WTC11 (cell line): ENCODE results near the gene NFIC. TPM values are rescaled to one million over a fixed set of nuclear protein-coding genes. Genes with fewer than 3 reads are reported as not detected.

ENCODE experiments used
- ATAC-seq: fragments of 200-7000 bp; cut with Tn5 transposase; 2 replicates; pipeline ENCODE4 v1.10.0; 2021; ENCODE audit warnings: mild to moderate bottlenecking, moderate library complexity
- CTCF ChIA-PET: fragments of 300-600 bp; sonication (Branson Sonifier 250); formaldehyde crosslinking; loops from one replicate; lab custom pipeline; 2021; ENCODE audit warnings: antibody characterized with exemption; lab: Charles Lee
- POLR2A ChIA-PET: fragments of 350-600 bp; sonication (Branson Sonifier 250); formaldehyde crosslinking; loops from one replicate; lab custom pipeline; 2021; ENCODE audit warnings: antibody characterized with exemption; lab: Charles Lee
- DNase-seq: peaks from one replicate; pipeline ENCODE4 v3.0.0; 2021; ENCODE audit warnings: low spot score
- H3K27ac Mint-ChIP-seq: 2 replicates; pipeline ENCODE4 v1.8.0; 2021; ENCODE audit warnings: mixed read lengths
- H3K27me3 Mint-ChIP-seq: 2 replicates; pipeline ENCODE4 v1.8.0; 2021; ENCODE audit warnings: low read depth, mild to moderate bottlenecking, moderate library complexity, mixed read lengths
- H3K36me3 Mint-ChIP-seq: 2 replicates; pipeline ENCODE4 v1.8.0; 2021; ENCODE audit warnings: mixed read lengths
- H3K4me1 Mint-ChIP-seq: 2 replicates; pipeline ENCODE4 v1.8.0; 2022; ENCODE audit warnings: mixed read lengths
- H3K4me3 Mint-ChIP-seq: 2 replicates; pipeline ENCODE4 v1.8.0; 2021; ENCODE audit warnings: mild to moderate bottlenecking, moderate library complexity, mixed read lengths
- H3K9me3 Mint-ChIP-seq: 2 replicates; pipeline ENCODE4 v1.8.0; 2021; ENCODE audit warnings: mixed read lengths
- CREM ChIP-seq: sonication (generic); formaldehyde crosslinking; IDR thresholded peaks from 2 replicates; pipeline ENCODE4 v1.8.1; 2022; ENCODE audit warnings: mild to moderate bottlenecking, missing genetic modification reagents, moderate library complexity
- ELF4 ChIP-seq: sonication (generic); formaldehyde crosslinking; IDR thresholded peaks from 2 replicates; pipeline ENCODE4 v1.8.1; 2022; ENCODE audit warnings: low read depth, mild to moderate bottlenecking, moderate library complexity, missing genetic modification reagents
- ETV6 ChIP-seq: sonication (generic); formaldehyde crosslinking; IDR thresholded peaks from 2 replicates; pipeline ENCODE4 v1.8.1; 2022; ENCODE audit warnings: mild to moderate bottlenecking, missing genetic modification reagents
- FOXP1 ChIP-seq: sonication (generic); formaldehyde crosslinking; IDR thresholded peaks from 2 replicates; pipeline ENCODE4 v1.8.0; 2022; ENCODE audit warnings: missing genetic modification reagents, mild to moderate bottlenecking, moderate library complexity, borderline replicate concordance
- GABPB1 ChIP-seq: sonication (generic); formaldehyde crosslinking; IDR thresholded peaks from 2 replicates; pipeline ENCODE4 v1.8.1; 2023; ENCODE audit warnings: mild to moderate bottlenecking, missing genetic modification reagents
- HMGXB4 ChIP-seq: sonication (generic); formaldehyde crosslinking; IDR thresholded peaks from 2 replicates; pipeline ENCODE4 v1.8.1; 2023; ENCODE audit warnings: mild to moderate bottlenecking, moderate library complexity, missing genetic modification reagents
- MXD4 ChIP-seq: fragments of 250-450 bp; sonication (Bioruptor Pico); IDR thresholded peaks from 2 replicates; pipeline ENCODE4 v1.8.0; 2021; ENCODE audit warnings: mild to moderate bottlenecking, moderate library complexity, borderline replicate concordance
- MYBL2 ChIP-seq: sonication (generic); formaldehyde crosslinking; IDR thresholded peaks from 2 replicates; pipeline ENCODE4 v1.8.1; 2023; ENCODE audit warnings: mild to moderate bottlenecking, moderate library complexity, missing genetic modification reagents
- NFYB ChIP-seq: sonication (generic); formaldehyde crosslinking; conservative IDR thresholded peaks from 2 replicates; pipeline ENCODE4 v1.8.0; 2022; ENCODE audit warnings: low read depth, missing genetic modification reagents
- NR2C2 ChIP-seq: sonication (generic); formaldehyde crosslinking; IDR thresholded peaks from 2 replicates; pipeline ENCODE4 v1.8.0; 2022; ENCODE audit warnings: mild to moderate bottlenecking, missing genetic modification reagents
- NR3C1 ChIP-seq: sonication (generic); formaldehyde crosslinking; conservative IDR thresholded peaks from 2 replicates; pipeline ENCODE4 v1.8.1; 2023; ENCODE audit warnings: low read depth, mild to moderate bottlenecking, missing genetic modification reagents
- PRRX2 ChIP-seq: fragments of 250-450 bp; sonication (Bioruptor Pico); IDR thresholded peaks from 2 replicates; pipeline ENCODE4 v1.8.0; 2021; ENCODE audit warnings: mild to moderate bottlenecking
- RELA ChIP-seq: sonication (generic); formaldehyde crosslinking; IDR thresholded peaks from 2 replicates; pipeline ENCODE4 v1.8.1; 2022; ENCODE audit warnings: missing genetic modification reagents, mild to moderate bottlenecking, borderline replicate concordance
- TCF7 ChIP-seq: sonication (generic); formaldehyde crosslinking; IDR thresholded peaks from 2 replicates; pipeline ENCODE4 v1.8.0; 2022; ENCODE audit warnings: mild to moderate bottlenecking, low read depth, missing genetic modification reagents, moderate library complexity
- USF1 ChIP-seq: sonication (generic); formaldehyde crosslinking; IDR thresholded peaks from 2 replicates; pipeline ENCODE4 v1.8.0; 2022; ENCODE audit warnings: mild to moderate bottlenecking, missing genetic modification reagents
- ZBTB43 ChIP-seq: sonication (generic); formaldehyde crosslinking; IDR thresholded peaks from 2 replicates; pipeline ENCODE4 v1.8.1; 2023; ENCODE audit warnings: mild to moderate bottlenecking, missing genetic modification reagents
- ZNF263 ChIP-seq: sonication (generic); formaldehyde crosslinking; IDR thresholded peaks from 2 replicates; pipeline ENCODE4 v1.8.1; 2022; ENCODE audit warnings: low read depth, mild to moderate bottlenecking, moderate library complexity, missing genetic modification reagents
- ZNF671 ChIP-seq: fragments of 250-450 bp; sonication (Bioruptor Pico); IDR thresholded peaks from 2 replicates; pipeline ENCODE4 v1.8.0; 2021; ENCODE audit warnings: mild to moderate bottlenecking
- total RNA-seq: library from RNA; stranded (reverse); gene quantifications from 3 replicates; pipeline ENCODE4 v1.2.3, GENCODE V29; 2021
- TF ChIP-seq, protein P1 (sequence below): fragments of 250-450 bp; sonication (Bioruptor Pico); conservative IDR thresholded peaks from 2 replicates; pipeline ENCODE4 v1.9.0; 2021; ENCODE audit warnings: mild to moderate bottlenecking
- TF ChIP-seq, protein P2 (sequence below): sonication (generic); formaldehyde crosslinking; conservative IDR thresholded peaks from 2 replicates; pipeline ENCODE4 v1.8.1; 2022; ENCODE audit warnings: mild to moderate bottlenecking, missing genetic modification reagents
- TF ChIP-seq, protein P3 (sequence below): sonication (generic); formaldehyde crosslinking; IDR thresholded peaks from 2 replicates; pipeline ENCODE4 v1.8.0; 2022; ENCODE audit warnings: mild to moderate bottlenecking, missing genetic modification reagents
- TF ChIP-seq, protein P4 (sequence below): sonication (generic); formaldehyde crosslinking; IDR thresholded peaks from 2 replicates; pipeline ENCODE4 v1.8.0; 2023; ENCODE audit warnings: mild to moderate bottlenecking, missing genetic modification reagents
- TF ChIP-seq, protein P5 (sequence below): sonication (generic); formaldehyde crosslinking; IDR thresholded peaks from 2 replicates; pipeline ENCODE4 v1.8.1; 2023; ENCODE audit warnings: mild to moderate bottlenecking, missing genetic modification reagents, moderate library complexity

The NFIC gene
- total RNA-seq, 1 experiment from 2014 or later: 3.5 TPM

DNA sequence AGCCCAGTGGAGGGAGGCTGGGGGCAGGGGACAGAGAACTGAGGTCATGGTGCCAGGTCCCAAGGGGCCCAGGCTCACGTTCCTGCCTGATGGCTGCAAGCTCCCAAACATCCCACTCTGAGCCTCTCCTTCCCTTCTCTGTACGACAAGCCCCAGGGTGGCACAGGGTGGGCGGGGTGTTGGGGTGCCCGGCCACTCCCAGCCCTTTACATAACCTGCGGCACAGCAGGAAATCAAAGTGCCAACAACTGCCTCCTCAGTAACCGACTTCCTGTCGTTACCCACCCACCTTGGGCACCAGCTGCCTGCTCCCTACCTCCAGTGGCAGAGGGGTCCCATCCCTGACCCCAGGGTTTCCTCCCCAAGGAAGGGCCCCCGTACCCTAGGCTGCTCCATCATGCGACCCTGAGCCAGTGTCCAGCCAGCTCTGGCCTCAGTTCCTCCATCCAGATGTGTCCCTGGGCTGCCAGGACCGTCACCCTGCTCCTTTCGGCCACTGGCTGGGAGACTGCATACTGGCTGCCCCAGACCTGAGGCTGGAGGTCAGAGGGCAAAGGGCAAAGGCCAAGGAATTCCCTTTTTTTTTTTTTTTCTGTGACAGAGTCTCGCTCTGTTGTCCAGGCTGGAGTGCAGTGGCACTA lies 27.7 kb upstream of the NFIC start:
- ChIA-PET POLR2A (interaction anchor here (0.7 kb wide), 1 partner anchor 132 kb away, joined by 3 read pairs; no protein-coding TSS in a partner anchor), CTCF (interaction anchor here (3.8 to 4.9 kb wide), 2 partner anchors 91 to 146 kb away, joined by 18 to 21 read pairs; no protein-coding TSS in a partner anchor)
- DNase-seq: no peak
- H3K4me1 Mint-ChIP-seq: no peaks in the 10 kb centered on the region
- no peaks in the 10 kb centered on the region for H3K36me3 Mint-ChIP-seq
- peaks cover 17% of the 10 kb centered on the region for H3K27me3 Mint-ChIP-seq
- no peak for ATAC-seq
- H3K9me3 Mint-ChIP-seq: no peaks in the 10 kb centered on the region
- TF ChIP-seq HMGXB4 (CRISPR knock-in tag) (no peak), NR2C2 (CRISPR knock-in tag) (no peak), MYBL2 (no peak), ELF4 (CRISPR knock-in tag) (no peak), ETV6 (CRISPR knock-in tag) (no peak), FOXP1 (CRISPR knock-in tag) (no peak), PRRX2 (CRISPR knock-in tag) (no peak), MXD4 (no peak), NR3C1 (CRISPR knock-in tag) (no peak), GABPB1 (CRISPR knock-in tag) (no peak), CREM (no peak), ZBTB43 (CRISPR knock-in tag) (no peak), RELA (CRISPR knock-in tag) (no peak)
- TF ChIP-seq, protein P1, sequence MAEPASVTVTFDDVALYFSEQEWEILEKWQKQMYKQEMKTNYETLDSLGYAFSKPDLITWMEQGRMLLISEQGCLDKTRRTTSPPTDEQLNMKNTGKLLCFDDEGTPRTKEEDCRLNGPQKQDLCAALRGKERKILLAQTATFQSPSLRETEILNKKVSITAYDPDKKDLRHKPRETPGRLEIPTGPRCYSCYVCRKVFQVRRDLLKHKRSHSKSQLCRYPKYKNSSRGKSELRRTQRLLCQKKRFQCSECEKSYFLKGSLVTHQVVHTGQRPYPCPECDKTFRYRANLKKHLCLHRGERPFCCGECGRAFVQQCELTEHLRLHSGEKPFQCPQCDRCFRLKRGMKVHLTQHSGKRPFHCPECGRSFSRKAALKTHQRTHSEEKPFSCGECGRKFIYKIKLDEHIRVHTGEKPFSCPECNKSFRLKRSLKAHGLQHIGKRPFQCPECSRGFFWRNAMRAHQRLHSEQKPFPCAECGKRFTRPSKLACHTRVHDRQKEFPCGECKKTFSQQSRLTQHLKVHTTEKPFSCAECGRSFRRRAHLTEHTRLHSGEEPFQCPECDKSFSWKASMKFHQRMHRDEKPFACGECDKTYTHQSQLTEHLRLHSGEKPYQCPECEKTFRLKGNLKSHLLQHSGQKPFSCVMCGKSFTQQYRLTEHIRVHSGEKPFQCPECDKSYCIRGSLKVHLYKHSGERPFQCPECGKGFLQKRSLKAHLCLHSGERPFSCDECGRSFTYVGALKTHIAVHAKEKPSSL (CRISPR knock-in tag): no peak
- TF ChIP-seq, protein P2, sequence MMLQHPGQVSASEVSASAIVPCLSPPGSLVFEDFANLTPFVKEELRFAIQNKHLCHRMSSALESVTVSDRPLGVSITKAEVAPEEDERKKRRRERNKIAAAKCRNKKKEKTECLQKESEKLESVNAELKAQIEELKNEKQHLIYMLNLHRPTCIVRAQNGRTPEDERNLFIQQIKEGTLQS (CRISPR knock-in tag): no peak
- H3K4me3 Mint-ChIP-seq: no peak overlapping the region
- no peak overlapping the region for H3K27ac Mint-ChIP-seq

GRCh38 chr19:3340340-3340739 lies 26.0 kb upstream of the NFIC start:
- ATAC-seq (no peak), DNase-seq (no peak)
- H3K27ac Mint-ChIP-seq: no peak overlapping the region
- H3K4me3 Mint-ChIP-seq: no peak overlapping the region
- H3K36me3 Mint-ChIP-seq: no peaks in the 10 kb centered on the region
- ChIA-PET CTCF (interaction anchor here (0.6 to 3.8 kb wide), 15 partner anchors 9 to 242 kb away, joined by 3 to 38 read pairs (median 3); partner anchors contain the start of gene SMIM24), POLR2A (no interaction called here)
- no peaks in the 10 kb centered on the region for H3K4me1 Mint-ChIP-seq
- H3K27me3 Mint-ChIP-seq: peaks cover 12% of the 10 kb centered on the region
- no peaks in the 10 kb centered on the region for H3K9me3 Mint-ChIP-seq
- no peak for TF ChIP-seq NFYB
- no peak for TF ChIP-seq ZNF263
- TF ChIP-seq USF1 (CRISPR knock-in tag): no peak
- TF ChIP-seq, protein P3, sequence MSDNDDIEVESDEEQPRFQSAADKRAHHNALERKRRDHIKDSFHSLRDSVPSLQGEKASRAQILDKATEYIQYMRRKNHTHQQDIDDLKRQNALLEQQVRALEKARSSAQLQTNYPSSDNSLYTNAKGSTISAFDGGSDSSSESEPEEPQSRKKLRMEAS: no peak
- TF ChIP-seq, protein P4, sequence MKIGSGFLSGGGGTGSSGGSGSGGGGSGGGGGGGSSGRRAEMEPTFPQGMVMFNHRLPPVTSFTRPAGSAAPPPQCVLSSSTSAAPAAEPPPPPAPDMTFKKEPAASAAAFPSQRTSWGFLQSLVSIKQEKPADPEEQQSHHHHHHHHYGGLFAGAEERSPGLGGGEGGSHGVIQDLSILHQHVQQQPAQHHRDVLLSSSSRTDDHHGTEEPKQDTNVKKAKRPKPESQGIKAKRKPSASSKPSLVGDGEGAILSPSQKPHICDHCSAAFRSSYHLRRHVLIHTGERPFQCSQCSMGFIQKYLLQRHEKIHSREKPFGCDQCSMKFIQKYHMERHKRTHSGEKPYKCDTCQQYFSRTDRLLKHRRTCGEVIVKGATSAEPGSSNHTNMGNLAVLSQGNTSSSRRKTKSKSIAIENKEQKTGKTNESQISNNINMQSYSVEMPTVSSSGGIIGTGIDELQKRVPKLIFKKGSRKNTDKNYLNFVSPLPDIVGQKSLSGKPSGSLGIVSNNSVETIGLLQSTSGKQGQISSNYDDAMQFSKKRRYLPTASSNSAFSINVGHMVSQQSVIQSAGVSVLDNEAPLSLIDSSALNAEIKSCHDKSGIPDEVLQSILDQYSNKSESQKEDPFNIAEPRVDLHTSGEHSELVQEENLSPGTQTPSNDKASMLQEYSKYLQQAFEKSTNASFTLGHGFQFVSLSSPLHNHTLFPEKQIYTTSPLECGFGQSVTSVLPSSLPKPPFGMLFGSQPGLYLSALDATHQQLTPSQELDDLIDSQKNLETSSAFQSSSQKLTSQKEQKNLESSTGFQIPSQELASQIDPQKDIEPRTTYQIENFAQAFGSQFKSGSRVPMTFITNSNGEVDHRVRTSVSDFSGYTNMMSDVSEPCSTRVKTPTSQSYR (CRISPR knock-in tag): no peak
- TF ChIP-seq, protein P5, sequence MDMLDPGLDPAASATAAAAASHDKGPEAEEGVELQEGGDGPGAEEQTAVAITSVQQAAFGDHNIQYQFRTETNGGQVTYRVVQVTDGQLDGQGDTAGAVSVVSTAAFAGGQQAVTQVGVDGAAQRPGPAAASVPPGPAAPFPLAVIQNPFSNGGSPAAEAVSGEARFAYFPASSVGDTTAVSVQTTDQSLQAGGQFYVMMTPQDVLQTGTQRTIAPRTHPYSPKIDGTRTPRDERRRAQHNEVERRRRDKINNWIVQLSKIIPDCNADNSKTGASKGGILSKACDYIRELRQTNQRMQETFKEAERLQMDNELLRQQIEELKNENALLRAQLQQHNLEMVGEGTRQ: no peak
- no peak for TF ChIP-seq ZNF671 (CRISPR knock-in tag)
- no peak for TF ChIP-seq TCF7 (CRISPR knock-in tag)
- TF ChIP-seq HMGXB4 (CRISPR knock-in tag): no peak
- no peak for TF ChIP-seq FOXP1 (CRISPR knock-in tag)
